ENCODE data around the gene ASPG. TPM values are rescaled to one million over a fixed set of nuclear protein-coding genes. Genes with fewer than 3 reads are reported as not detected.

ASPG gene
- total RNA-seq, 3 donors from 2014 or later (not counting 1 experiment from before 2014, with no cell fraction given) = not detected

- H3K9me3 Mint-ChIP-seq = no peaks in the 10 kb centered on the region
- WGBS (ENCODE audit: insufficient coverage) = 74% methylated on average over 15 of the region's 16 CpGs
- ATAC-seq (no peak), DNase-seq (no peak)
- H3K4me3 ChIP-seq (ENCODE audit: low read length) = no peak overlapping the region
- H3K27ac Mint-ChIP-seq = no peak overlapping the region
- H3K27ac ChIP-seq (ENCODE audit: low read length) = no peak overlapping the region
- intact Hi-C loops (cut with micrococcal nuclease) = no loop called here
- H3K4me3 Mint-ChIP-seq = no peak overlapping the region
- no peaks in the 10 kb centered on the region for H3K27me3 ChIP-seq (ENCODE audit: control insufficient read depth, insufficient read depth, low read length)
- H3K4me1 ChIP-seq (ENCODE audit: control insufficient read depth, insufficient read depth, low read length) = no peaks in the 10 kb centered on the region
- no peaks in the 10 kb centered on the region for H3K27me3 Mint-ChIP-seq (ENCODE audit: low read depth in 2 of 2)
- H3K9me3 ChIP-seq (ENCODE audit: control insufficient read depth, insufficient read depth, low read length) = no peaks in the 10 kb centered on the region
- TF ChIP-seq CTCF (IDR thresholded peaks at IDR 0.05) = no peak
- H3K36me3 ChIP-seq (ENCODE audit: control insufficient read depth, insufficient read depth, low read length) = no peaks in the 10 kb centered on the region
- H3K36me3 Mint-ChIP-seq = no peaks in the 10 kb centered on the region
- H3K4me1 Mint-ChIP-seq = no peaks in the 10 kb centered on the region
Observed at GRCh38 chr14:104102282-104102914, 16.9 kb downstream of the ASPG start.

GRCh38 chr14:104103061-104103445 is 17.6 kb downstream of the ASPG start:
- Mint-ChIP-seq H3K4me1 (no peaks in the 10 kb centered on the region), H3K27ac (no peak overlapping the region), H3K36me3 (no peaks in the 10 kb centered on the region), H3K4me3 (no peak overlapping the region), H3K9me3 (no peaks in the 10 kb centered on the region), H3K27me3 (ENCODE audit: low read depth in 2 of 2) (no peaks in the 10 kb centered on the region)
- intact Hi-C loops (cut with micrococcal nuclease) = no loop called here
- H3K4me1 ChIP-seq (ENCODE audit: control insufficient read depth, insufficient read depth, low read length) = no peaks in the 10 kb centered on the region
- TF ChIP-seq CTCF (IDR thresholded peaks at IDR 0.05) = no peak
- no peak overlapping the region for H3K4me3 ChIP-seq (ENCODE audit: low read length)
- no peaks in the 10 kb centered on the region for H3K9me3 ChIP-seq (ENCODE audit: control insufficient read depth, insufficient read depth, low read length)
- 86% methylated on average over 26 of the region's 26 CpGs for WGBS (ENCODE audit: insufficient coverage)
- H3K27ac ChIP-seq (ENCODE audit: low read length) = no peak overlapping the region
- no peaks in the 10 kb centered on the region for H3K27me3 ChIP-seq (ENCODE audit: control insufficient read depth, insufficient read depth, low read length)
- H3K36me3 ChIP-seq (ENCODE audit: control insufficient read depth, insufficient read depth, low read length) = no peaks in the 10 kb centered on the region
- no peak for ATAC-seq
- no peak for DNase-seq

- Histone ChIP-seq H3K36me3 (ENCODE audit: control insufficient read depth, insufficient read depth, low read length) (no peaks in the 10 kb centered on the region), H3K27me3 (ENCODE audit: control insufficient read depth, insufficient read depth, low read length) (no peaks in the 10 kb centered on the region), H3K9me3 (ENCODE audit: control insufficient read depth, insufficient read depth, low read length) (no peaks in the 10 kb centered on the region), H3K27ac (ENCODE audit: low read length) (no peak overlapping the region), H3K4me3 (ENCODE audit: low read length) (no peak overlapping the region), H3K4me1 (ENCODE audit: control insufficient read depth, insufficient read depth, low read length) (no peaks in the 10 kb centered on the region)
- whole genome bisulfite sequencing (ENCODE audit: insufficient coverage) = 85% methylated on average over 23 of the region's 23 CpGs
- H3K36me3 Mint-ChIP-seq = no peaks in the 10 kb centered on the region
- H3K4me1 Mint-ChIP-seq = no peaks in the 10 kb centered on the region
- TF ChIP-seq CTCF (IDR thresholded peaks at IDR 0.05) = no peak
- H3K4me3 Mint-ChIP-seq = no peak overlapping the region
- DNase-seq (no peak), ATAC-seq (peak in 1 of 3 donors; percentile 7)
- no peak overlapping the region for H3K27ac Mint-ChIP-seq
- H3K27me3 Mint-ChIP-seq (ENCODE audit: low read depth in 2 of 2) = no peaks in the 10 kb centered on the region
- intact Hi-C loops (cut with micrococcal nuclease) = no loop called here
- no peaks in the 10 kb centered on the region for H3K9me3 Mint-ChIP-seq
Observed at GRCh38 chr14:104103446-104104075, 18.1 kb downstream of the ASPG start.
